Measurements from ENCODE around the gene PRICKLE2. TPM values are rescaled to one million over a fixed set of nuclear protein-coding genes. Genes with fewer than 3 reads are reported as not detected.

Gene PRICKLE2
- total RNA-seq, 1 experiment from 2014 or later: 5.6 TPM

GRCh38 chr3:64129106-64129505 is 96.2 kb downstream of the PRICKLE2 start:
- Mint-ChIP-seq H3K36me3 (no peaks in the 10 kb centered on the region), H3K9me3 (peaks cover 9% of the 10 kb centered on the region), H3K4me3 (no peak overlapping the region), H3K27ac (no peak overlapping the region), H3K27me3 (ENCODE audit: low read depth) (no peaks in the 10 kb centered on the region), H3K4me1 (peaks cover 8% of the 10 kb centered on the region)
- POLR2A ChIA-PET: interaction anchor here (0.6 kb wide), 1 partner anchor 1617 kb away, joined by 3 read pairs; no protein-coding TSS in a partner anchor
- no peak for ATAC-seq
- no peak for DNase-seq (ENCODE audit: low spot score)
- CTCF ChIA-PET: no interaction called here
- no peak for TF ChIP-seq NR2C2 (CRISPR knock-in tag; IDR thresholded peaks at IDR 0.05)
- no peak for TF ChIP-seq ZNF512 (CRISPR knock-in tag; IDR thresholded peaks at IDR 0.05; ENCODE audit: borderline replicate concordance)
- no peak for TF ChIP-seq HMGA2 (CRISPR knock-in tag; IDR thresholded peaks at IDR 0.05)
- no peak for TF ChIP-seq NFATC4 (CRISPR knock-in tag; IDR thresholded peaks at IDR 0.05)
- no peak for TF ChIP-seq E2F5 (CRISPR knock-in tag; IDR thresholded peaks at IDR 0.05)
- no peak for TF ChIP-seq GABPB1 (CRISPR knock-in tag; IDR thresholded peaks at IDR 0.05)
- TF ChIP-seq CDX4 (CRISPR knock-in tag; IDR thresholded peaks at IDR 0.05; ENCODE audit: borderline replicate concordance): no peak
- TF ChIP-seq ZNF671 (CRISPR knock-in tag; IDR thresholded peaks at IDR 0.05): no peak
- TF ChIP-seq ZNF219 (CRISPR knock-in tag; IDR thresholded peaks at IDR 0.05; ENCODE audit: borderline replicate concordance): no peak
- no peak for TF ChIP-seq ATF3 (CRISPR knock-in tag; conservative IDR thresholded peaks at IDR 0.05)
- no peak for TF ChIP-seq JAZF1 (CRISPR knock-in tag; IDR thresholded peaks at IDR 0.05)
- TF ChIP-seq USF2 (CRISPR knock-in tag; IDR thresholded peaks at IDR 0.05): no peak
- no peak for TF ChIP-seq SMAD4 (CRISPR knock-in tag; IDR thresholded peaks at IDR 0.05)
- TF ChIP-seq PRRX2 (CRISPR knock-in tag; IDR thresholded peaks at IDR 0.05): no peak

GRCh38 chr3:64125561-64125960 is 99.7 kb downstream of the PRICKLE2 start:
- Mint-ChIP-seq H3K4me1 (peaks cover 5% of the 10 kb centered on the region), H3K36me3 (no peaks in the 10 kb centered on the region), H3K27ac (no peak overlapping the region), H3K4me3 (no peak overlapping the region), H3K9me3 (peaks cover 9% of the 10 kb centered on the region), H3K27me3 (ENCODE audit: low read depth) (no peaks in the 10 kb centered on the region)
- no peak for ATAC-seq
- DNase-seq (ENCODE audit: low spot score): no peak
- CTCF ChIA-PET: no interaction called here
- POLR2A ChIA-PET: no interaction called here
- TF ChIP-seq MAX (CRISPR knock-in tag; IDR thresholded peaks at IDR 0.05): no peak
- no peak for TF ChIP-seq STAT6 (CRISPR knock-in tag; conservative IDR thresholded peaks at IDR 0.05; ENCODE audit: low read depth)
- no peak for TF ChIP-seq ZNF263 (CRISPR knock-in tag; IDR thresholded peaks at IDR 0.05; ENCODE audit: low read depth)
- TF ChIP-seq EMX1 (CRISPR knock-in tag; IDR thresholded peaks at IDR 0.05): no peak
- TF ChIP-seq ZNF532 (CRISPR knock-in tag; IDR thresholded peaks at IDR 0.05; ENCODE audit: borderline replicate concordance): no peak
- TF ChIP-seq ELF4 (CRISPR knock-in tag; IDR thresholded peaks at IDR 0.05; ENCODE audit: low read depth): no peak
- no peak for TF ChIP-seq CDX4 (CRISPR knock-in tag; IDR thresholded peaks at IDR 0.05; ENCODE audit: borderline replicate concordance)
- TF ChIP-seq ZBTB43 (CRISPR knock-in tag; IDR thresholded peaks at IDR 0.05): no peak
- no peak for TF ChIP-seq CREM (CRISPR knock-in tag; IDR thresholded peaks at IDR 0.05)
